ENCODE measurements around the gene KRTAP17-1.

DNA sequence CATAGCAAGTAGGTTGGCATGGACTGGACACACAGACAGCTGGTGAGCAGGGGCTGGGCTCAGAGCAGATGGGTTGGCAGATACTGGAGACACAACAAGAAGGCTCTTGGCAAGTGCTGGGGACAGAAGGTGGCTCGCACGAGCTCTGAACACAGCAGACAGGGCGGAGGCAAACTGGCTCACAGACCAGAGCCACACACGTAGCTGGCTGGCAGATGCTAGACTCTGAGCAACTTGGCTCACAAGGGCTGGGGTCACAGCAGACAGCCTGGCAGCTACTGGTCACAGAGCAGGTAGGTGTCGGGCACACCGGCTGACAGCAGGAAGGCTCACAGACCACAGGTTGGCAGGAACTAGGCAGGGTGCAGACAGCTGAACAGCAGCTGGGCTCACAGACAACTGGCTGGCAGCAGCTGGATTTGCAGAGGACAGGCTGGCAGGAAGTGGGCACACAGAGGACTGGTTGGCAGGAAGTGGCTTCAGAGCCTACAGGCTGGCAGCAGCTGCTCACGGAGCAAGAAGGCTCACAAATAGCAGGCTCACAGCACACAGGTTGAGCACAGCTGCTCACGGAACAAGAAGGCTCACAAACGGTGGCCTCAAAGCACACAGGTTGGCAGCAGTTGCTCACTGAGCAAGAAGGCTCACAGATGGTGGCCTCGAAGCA, 7.1 kb downstream of the KRTAP17-1 start:
- TF ChIP-seq, protein P1, sequence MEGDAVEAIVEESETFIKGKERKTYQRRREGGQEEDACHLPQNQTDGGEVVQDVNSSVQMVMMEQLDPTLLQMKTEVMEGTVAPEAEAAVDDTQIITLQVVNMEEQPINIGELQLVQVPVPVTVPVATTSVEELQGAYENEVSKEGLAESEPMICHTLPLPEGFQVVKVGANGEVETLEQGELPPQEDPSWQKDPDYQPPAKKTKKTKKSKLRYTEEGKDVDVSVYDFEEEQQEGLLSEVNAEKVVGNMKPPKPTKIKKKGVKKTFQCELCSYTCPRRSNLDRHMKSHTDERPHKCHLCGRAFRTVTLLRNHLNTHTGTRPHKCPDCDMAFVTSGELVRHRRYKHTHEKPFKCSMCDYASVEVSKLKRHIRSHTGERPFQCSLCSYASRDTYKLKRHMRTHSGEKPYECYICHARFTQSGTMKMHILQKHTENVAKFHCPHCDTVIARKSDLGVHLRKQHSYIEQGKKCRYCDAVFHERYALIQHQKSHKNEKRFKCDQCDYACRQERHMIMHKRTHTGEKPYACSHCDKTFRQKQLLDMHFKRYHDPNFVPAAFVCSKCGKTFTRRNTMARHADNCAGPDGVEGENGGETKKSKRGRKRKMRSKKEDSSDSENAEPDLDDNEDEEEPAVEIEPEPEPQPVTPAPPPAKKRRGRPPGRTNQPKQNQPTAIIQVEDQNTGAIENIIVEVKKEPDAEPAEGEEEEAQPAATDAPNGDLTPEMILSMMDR (IDR thresholded peaks at IDR 0.05): no peak
- no peak for TF ChIP-seq POLR2A (IDR thresholded peaks at IDR 0.05)

Data from thyroid gland (tissue), 4 donors.